Activated T-cell treated with anti-CD3 and anti-CD28 coated beads, Interleukin-2, amount 50 U/mL, for 4 hours (primary cell): ENCODE measurements around the gene DYSF. TPM values are rescaled to one million over a fixed set of nuclear protein-coding genes. Genes with fewer than 3 reads are reported as not detected.

Source experiments
- ATAC-seq, 2 donors: fragments of 200-7000 bp; cut with Tn5 transposase; one replicate each; pipeline ENCODE4 v1.10.0; 2021
- DNase-seq: peaks from one replicate; pipeline ENCODE4 v3.0.0-alpha.2; 2020
- H3K27me3 Mint-ChIP-seq: one replicate; pipeline ENCODE4 v1.8.0; 2021; ENCODE audit warnings: low read depth, mixed read lengths
- H3K36me3 Mint-ChIP-seq: one replicate; pipeline ENCODE4 v1.8.0; 2022; ENCODE audit warnings: mixed read lengths; ENCODE audit not compliant: insufficient read depth
- H3K4me1 Mint-ChIP-seq: one replicate; pipeline ENCODE4 v1.8.0; 2021; ENCODE audit warnings: low read depth, mixed read lengths
- H3K4me3 Mint-ChIP-seq: one replicate; pipeline ENCODE4 v1.8.0; 2021; ENCODE audit warnings: mild to moderate bottlenecking, moderate library complexity, mixed read lengths
- H3K9me3 Mint-ChIP-seq: one replicate; pipeline ENCODE4 v1.8.0; 2021; ENCODE audit warnings: mixed read lengths
- total RNA-seq, 3 donors: library from RNA; stranded (reverse); gene quantifications; one replicate each; pipeline ENCODE4 v1.2.1, GENCODE V29; 2021

Gene DYSF
- total RNA-seq, 3 donors from 2014 or later, result 0.16 to 0.87 (median 0.25) TPM

GRCh38 chr2:71530641-71531332, 77.4 kb downstream of the DYSF start:
- ATAC-seq (peak; percentile 32 to 38), DNase-seq (no peak)
- H3K36me3 Mint-ChIP-seq, result no peaks in the 10 kb centered on the region
- no peaks in the 10 kb centered on the region for H3K4me1 Mint-ChIP-seq
- H3K9me3 Mint-ChIP-seq, result no peaks in the 10 kb centered on the region
- H3K4me3 Mint-ChIP-seq, result no peak overlapping the region
- peaks cover 37% of the 10 kb centered on the region for H3K27me3 Mint-ChIP-seq

DNA sequence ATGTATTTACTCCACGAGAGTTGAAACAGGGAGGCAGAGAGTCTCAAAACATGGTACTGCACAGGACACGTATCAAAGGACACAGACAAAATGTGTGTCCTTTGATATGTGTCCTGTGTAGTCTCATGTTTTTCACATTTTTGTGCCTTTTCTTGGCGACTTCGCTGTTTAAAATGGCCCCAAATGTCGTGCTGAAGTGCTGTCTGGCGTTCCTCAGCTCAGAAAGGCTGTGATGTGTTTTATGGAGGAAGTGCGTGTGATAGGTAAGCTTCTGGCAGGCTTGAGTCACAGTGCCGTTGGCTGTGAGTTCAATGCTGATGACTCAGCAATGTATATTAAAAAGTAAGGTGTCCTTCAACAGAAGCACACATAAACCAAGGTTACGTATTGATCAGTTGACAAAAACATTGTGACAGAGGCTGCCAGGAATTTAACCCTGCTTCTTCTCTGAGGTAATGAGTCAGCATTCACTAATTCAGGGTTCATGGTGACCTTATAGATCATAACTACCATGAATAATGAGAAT, 78.2 kb downstream of the DYSF start:
- Mint-ChIP-seq H3K4me1 (no peaks in the 10 kb centered on the region), H3K9me3 (no peaks in the 10 kb centered on the region), H3K4me3 (no peak overlapping the region), H3K27me3 (peaks cover 35% of the 10 kb centered on the region), H3K36me3 (no peaks in the 10 kb centered on the region)
- peak in 1 of 2 donors; percentile 55 for ATAC-seq
- DNase-seq, result no peak

- Mint-ChIP-seq H3K36me3 (no peaks in the 10 kb centered on the region), H3K9me3 (no peaks in the 10 kb centered on the region), H3K4me3 (no peak overlapping the region), H3K4me1 (no peaks in the 10 kb centered on the region), H3K27me3 (peaks cover 35% of the 10 kb centered on the region)
- DNase-seq, result no peak
- ATAC-seq, result no peak
Observed at GRCh38 chr2:71532327-71532726, 79.0 kb downstream of the DYSF start.

DNA sequence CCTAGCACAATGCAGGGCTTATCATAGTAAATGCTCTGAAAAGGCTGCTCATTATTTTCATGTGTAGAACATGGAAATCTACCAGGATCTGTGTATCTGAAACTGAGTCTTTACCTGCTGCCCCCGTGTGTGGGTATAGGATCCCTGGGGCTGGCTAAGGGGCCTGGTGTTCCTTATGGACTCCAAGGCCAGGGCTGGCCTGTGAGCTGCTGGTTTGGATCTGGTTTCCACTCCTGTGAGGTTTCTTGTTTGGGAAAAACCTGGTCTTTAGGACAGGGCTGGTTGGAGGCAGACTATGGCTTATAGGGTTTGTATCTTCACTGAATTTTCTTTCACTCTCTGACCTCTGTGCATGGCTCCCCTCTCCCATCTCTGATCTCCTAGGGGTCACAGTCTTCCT, 80.8 kb downstream of the DYSF start:
- H3K27me3 Mint-ChIP-seq, result peaks cover 30% of the 10 kb centered on the region
- no peak for ATAC-seq
- H3K4me3 Mint-ChIP-seq, result no peak overlapping the region
- no peak for DNase-seq
- H3K9me3 Mint-ChIP-seq, result no peaks in the 10 kb centered on the region
- H3K36me3 Mint-ChIP-seq, result no peaks in the 10 kb centered on the region
- no peaks in the 10 kb centered on the region for H3K4me1 Mint-ChIP-seq

- Mint-ChIP-seq H3K9me3 (no peaks in the 10 kb centered on the region), H3K4me3 (no peak overlapping the region), H3K27me3 (peaks cover 25% of the 10 kb centered on the region), H3K4me1 (no peaks in the 10 kb centered on the region), H3K36me3 (no peaks in the 10 kb centered on the region)
- no peak for DNase-seq
- ATAC-seq, result no peak
Observed at GRCh38 chr2:71534826-71535225, 81.5 kb downstream of the DYSF start.

GRCh38 chr2:71535526-71535925, 82.2 kb downstream of the DYSF start:
- Mint-ChIP-seq H3K9me3 (no peaks in the 10 kb centered on the region), H3K36me3 (no peaks in the 10 kb centered on the region), H3K4me1 (no peaks in the 10 kb centered on the region), H3K4me3 (no peak overlapping the region), H3K27me3 (peaks cover 23% of the 10 kb centered on the region)
- ATAC-seq, result no peak
- no peak for DNase-seq

- no peak for ATAC-seq
- no peaks in the 10 kb centered on the region for H3K36me3 Mint-ChIP-seq
- H3K4me3 Mint-ChIP-seq, result no peak overlapping the region
- H3K27me3 Mint-ChIP-seq, result peaks cover 16% of the 10 kb centered on the region
- H3K4me1 Mint-ChIP-seq, result no peaks in the 10 kb centered on the region
- H3K9me3 Mint-ChIP-seq, result no peaks in the 10 kb centered on the region
- DNase-seq, result no peak
Observed at GRCh38 chr2:71536226-71536671, 82.9 kb downstream of the DYSF start.

GRCh38 chr2:71538241-71538640, 84.9 kb downstream of the DYSF start:
- H3K4me3 Mint-ChIP-seq, result no peak overlapping the region
- no peaks in the 10 kb centered on the region for H3K9me3 Mint-ChIP-seq
- no peaks in the 10 kb centered on the region for H3K36me3 Mint-ChIP-seq
- peaks cover 9% of the 10 kb centered on the region for H3K27me3 Mint-ChIP-seq
- H3K4me1 Mint-ChIP-seq, result no peaks in the 10 kb centered on the region
- DNase-seq (no peak), ATAC-seq (no peak)

DNA sequence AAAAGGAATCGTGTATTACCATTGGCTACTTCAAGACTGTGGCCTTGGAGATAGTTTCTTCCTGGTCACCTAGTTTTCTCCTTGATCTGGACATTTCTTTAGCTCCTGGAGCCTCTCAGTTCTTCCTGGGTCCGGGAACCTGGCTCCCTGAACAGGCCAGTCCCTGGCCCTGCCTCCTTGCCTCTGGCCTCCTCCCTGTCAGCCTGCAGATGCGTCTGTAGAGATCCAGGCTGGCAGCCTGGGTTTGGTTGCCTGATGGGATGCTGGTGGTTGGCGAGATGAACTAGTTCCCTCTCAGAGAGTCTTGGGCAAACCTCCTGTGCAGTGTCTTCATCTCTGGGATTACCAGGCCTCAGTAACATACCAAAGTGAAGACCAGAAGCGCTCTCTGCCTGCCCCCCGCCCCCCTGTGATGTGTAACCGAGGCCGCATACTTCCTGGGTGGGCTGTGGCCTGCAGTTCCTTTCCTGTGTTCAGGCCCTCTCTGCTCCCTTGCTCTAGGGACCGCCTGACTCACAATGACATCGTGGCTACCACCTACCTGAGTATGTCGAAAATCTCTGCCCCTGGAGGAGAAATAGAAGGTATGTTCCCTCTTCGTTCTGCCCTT, 85.4 kb downstream of the DYSF start:
- ATAC-seq, result peak in 1 of 2 donors; percentile 70
- Mint-ChIP-seq H3K9me3 (no peaks in the 10 kb centered on the region), H3K36me3 (no peaks in the 10 kb centered on the region)

DNA sequence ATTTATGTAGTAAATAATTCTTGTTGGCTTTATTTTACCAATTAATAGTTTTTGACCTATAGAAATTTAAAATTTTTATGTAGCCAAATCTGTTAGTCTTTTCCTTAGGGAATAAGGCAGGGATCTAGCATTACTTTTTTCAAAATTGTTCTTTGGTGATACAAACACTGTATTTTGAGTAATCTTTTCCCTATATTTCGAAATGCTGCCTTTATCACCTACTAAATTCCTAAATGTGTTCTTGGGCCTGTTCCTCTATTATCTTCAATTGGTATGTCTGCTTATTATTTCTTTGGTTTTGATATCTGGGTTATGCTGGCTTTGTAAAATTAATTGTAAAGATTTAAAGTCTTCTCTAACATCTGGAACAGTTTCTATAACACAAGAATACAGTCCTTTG, 87.5 kb downstream of the DYSF start:
- no peak for DNase-seq
- no peak overlapping the region for H3K4me3 Mint-ChIP-seq
- peaks cover 10% of the 10 kb centered on the region for H3K4me1 Mint-ChIP-seq
- peaks cover 18% of the 10 kb centered on the region for H3K27me3 Mint-ChIP-seq
- no peak for ATAC-seq
- H3K9me3 Mint-ChIP-seq, result no peaks in the 10 kb centered on the region
- H3K36me3 Mint-ChIP-seq, result no peaks in the 10 kb centered on the region

More for the DNA sequence above, 85.4 kb downstream of the DYSF start:
- Mint-ChIP-seq H3K27me3 (peaks cover 6% of the 10 kb centered on the region), H3K4me3 (no peak overlapping the region), H3K4me1 (no peaks in the 10 kb centered on the region)
- no peak for DNase-seq

DNA sequence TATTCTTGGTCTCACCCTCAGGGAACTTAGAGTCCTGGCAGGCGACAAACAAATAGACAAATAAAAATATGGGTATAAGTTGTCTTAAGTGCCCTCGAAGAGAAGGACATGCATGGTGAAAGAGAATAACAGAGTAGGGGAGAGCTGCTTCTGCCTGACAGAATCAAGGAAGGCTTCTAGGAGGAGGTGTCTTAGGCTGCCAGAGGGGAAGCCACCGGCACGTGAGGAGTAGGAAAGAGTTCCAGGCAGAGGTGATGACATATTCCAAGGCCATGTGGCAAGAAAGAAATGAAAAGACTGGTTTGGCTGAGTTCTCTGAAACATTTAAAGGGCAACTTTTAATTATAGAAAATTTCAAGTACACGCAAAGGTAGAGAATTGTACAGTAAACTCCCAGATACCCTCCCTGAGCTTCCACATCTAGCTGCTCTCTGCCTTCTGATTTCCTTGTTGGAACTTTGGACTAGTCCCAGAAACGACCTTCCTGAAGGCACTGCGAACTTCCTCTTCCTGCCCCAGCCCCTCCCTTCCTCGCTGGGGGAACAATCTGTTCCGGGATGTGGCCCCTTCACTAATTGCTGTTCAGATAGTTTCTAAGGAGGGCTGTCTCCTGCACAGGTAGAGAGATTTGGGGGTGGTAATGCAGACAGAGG, 91.7 kb downstream of the DYSF start:
- Mint-ChIP-seq H3K9me3 (no peaks in the 10 kb centered on the region), H3K36me3 (no peaks in the 10 kb centered on the region), H3K4me3 (peak overlapping the region; percentile 74), H3K4me1 (peaks cover 10% of the 10 kb centered on the region), H3K27me3 (peaks cover 18% of the 10 kb centered on the region)
- ATAC-seq (no peak), DNase-seq (no peak)

GRCh38 chr2:71545572-71546274, 92.4 kb downstream of the DYSF start:
- H3K9me3 Mint-ChIP-seq, result no peaks in the 10 kb centered on the region
- H3K4me1 Mint-ChIP-seq, result peaks cover 10% of the 10 kb centered on the region
- peak overlapping the region; percentile 74 for H3K4me3 Mint-ChIP-seq
- peaks cover 18% of the 10 kb centered on the region for H3K27me3 Mint-ChIP-seq
- H3K36me3 Mint-ChIP-seq, result no peaks in the 10 kb centered on the region
- DNase-seq (no peak), ATAC-seq (peak; percentile 59 to 69)

DNA sequence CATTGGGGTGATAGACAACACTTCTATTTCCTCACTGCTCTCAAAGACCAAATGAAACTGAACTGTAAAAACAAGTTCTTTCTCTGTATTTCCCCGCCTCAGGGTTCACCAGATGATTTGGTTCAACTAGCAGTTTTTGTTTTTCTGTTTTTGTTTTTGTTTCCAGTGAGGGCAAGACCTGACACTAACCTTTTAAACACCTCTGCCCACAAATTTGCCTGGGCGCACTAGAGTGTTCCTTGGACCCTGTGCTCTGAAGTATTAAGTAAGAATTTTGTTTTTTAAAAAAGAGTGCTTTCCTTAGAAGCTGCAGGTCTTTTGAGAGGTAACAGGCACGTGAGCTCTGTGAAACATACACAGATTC, 92.9 kb downstream of the DYSF start:
- Mint-ChIP-seq H3K4me1 (peaks cover 10% of the 10 kb centered on the region), H3K4me3 (no peak overlapping the region), H3K36me3 (no peaks in the 10 kb centered on the region), H3K9me3 (no peaks in the 10 kb centered on the region), H3K27me3 (peaks cover 18% of the 10 kb centered on the region)
- ATAC-seq (no peak), DNase-seq (no peak)

DNA sequence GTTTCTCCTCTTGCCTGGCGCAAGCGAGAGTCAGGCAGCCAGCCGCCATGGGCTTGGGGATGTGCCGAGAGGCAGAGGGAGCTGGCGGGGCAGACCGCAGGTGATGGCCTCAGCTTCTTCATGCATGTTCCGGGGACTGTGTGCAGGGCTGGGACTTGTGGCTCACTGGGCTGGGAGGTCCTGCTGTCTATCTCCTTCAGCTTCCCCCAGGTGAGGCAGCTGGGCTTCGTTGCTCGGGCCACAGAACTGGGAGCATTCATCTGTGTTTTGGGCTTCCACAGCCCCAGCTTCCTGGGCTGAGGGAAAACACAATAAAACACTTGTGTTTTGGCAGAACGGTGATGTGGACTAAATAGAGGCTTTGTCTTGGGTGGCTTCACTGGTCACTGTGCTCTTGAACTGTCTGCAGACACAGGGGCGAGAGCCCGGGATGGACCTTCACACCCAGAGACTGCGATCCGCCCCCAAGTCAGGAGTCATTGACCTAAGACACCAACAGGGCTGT, 93.5 kb downstream of the DYSF start:
- Mint-ChIP-seq H3K4me1 (peaks cover 10% of the 10 kb centered on the region), H3K36me3 (no peaks in the 10 kb centered on the region), H3K27me3 (peaks cover 18% of the 10 kb centered on the region), H3K9me3 (no peaks in the 10 kb centered on the region), H3K4me3 (no peak overlapping the region)
- ATAC-seq (no peak), DNase-seq (no peak)
